Measurements from ENCODE around the gene PPP2R2B.

The PPP2R2B gene

GRCh38 chr5:146704949-146705665 is 173.4 kb downstream of the PPP2R2B start:
- DNase-seq, result no peak

- no peak for DNase-seq
Measured at GRCh38 chr5:146703899-146704298, 174.7 kb downstream of the PPP2R2B start.

DNA sequence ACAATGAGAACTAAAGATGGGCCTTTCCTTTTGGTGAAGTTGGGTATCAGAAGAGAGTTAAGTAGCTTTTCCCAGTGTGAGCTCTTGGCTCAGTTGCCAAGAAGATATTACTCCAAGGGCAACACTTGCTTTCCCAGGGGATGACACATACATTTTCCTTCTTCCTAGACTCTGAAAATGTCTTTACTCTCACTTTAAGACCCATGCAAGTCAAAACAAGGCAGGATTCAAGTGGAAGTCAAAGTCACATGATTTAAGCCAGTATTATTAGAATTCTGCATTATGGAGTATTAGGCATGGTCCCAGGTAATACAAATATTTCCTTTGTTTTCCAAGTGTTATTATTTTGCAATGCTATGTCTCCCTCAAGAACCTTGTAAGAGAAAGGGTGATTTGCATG is 175.1 kb downstream of the PPP2R2B start:
- no peak for DNase-seq

DNA sequence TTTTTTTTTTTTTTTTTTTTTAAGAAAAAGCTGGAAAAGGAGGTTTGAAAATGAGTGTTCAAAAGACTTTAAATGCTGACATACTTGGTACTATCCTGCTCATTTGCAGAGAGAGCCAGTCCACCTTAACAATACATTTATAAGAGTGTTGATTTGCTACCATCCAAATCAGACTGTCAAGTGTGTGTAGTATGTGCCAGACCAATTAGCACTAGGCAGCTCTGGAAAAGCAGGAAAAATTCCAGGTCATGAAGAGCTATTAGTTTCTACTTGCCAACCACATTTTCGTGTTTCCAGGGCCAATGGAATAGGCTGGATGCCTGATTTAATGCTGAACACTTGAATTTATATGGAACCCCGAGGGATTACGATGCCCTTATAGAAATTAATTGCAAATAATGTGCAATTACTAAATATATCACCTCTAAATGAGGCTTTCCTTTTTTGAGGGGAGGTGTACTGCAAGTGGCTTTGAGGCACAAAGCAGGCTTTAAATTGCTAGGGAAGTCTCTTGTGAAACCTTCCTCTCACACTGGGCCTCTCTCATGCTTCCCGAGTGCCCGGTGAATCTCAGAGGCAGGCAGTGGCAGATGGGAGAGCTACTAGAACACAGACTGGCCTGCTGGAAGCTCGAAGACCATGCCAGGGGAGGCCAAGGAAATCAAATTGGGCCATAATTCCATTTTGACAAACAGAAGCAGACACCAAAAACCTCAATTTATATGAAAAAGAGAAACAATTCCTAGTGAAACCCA is 178.7 kb downstream of the PPP2R2B start:
- DNase-seq, result peak in 5 of 56 donors; percentile 7 to 53 (median 17)

GRCh38 chr5:146699138-146699537 is 179.4 kb downstream of the PPP2R2B start:
- DNase-seq, result no peak

GRCh38 chr5:146698651-146699050 is 179.9 kb downstream of the PPP2R2B start:
- no peak for DNase-seq

- no peak for DNase-seq
Measured at GRCh38 chr5:146697211-146697610, 181.3 kb downstream of the PPP2R2B start.

DNA sequence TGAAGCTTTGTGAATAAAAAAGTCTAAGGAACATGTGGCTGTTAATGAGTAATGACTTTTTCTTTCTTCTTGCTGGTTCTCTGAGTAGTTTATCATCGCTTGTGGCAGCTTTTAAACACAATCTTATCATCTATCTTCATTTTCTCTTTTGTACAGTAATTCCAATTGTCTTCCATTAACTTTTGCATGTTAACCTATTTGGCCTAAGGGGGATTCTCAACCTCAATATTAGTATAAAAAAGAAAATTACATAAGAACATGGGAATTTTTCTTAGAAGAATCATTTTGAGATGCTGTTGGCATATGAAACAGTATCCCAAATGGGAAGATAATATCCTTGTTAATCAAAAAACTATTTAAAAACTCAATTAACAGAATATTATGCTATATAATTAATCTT is 182.9 kb downstream of the PPP2R2B start:
- DNase-seq, result no peak

GRCh38 chr5:146690880-146691355 is 187.6 kb downstream of the PPP2R2B start:
- peak in 4 of 56 donors; percentile 11 to 38 (median 33) for DNase-seq

DNA sequence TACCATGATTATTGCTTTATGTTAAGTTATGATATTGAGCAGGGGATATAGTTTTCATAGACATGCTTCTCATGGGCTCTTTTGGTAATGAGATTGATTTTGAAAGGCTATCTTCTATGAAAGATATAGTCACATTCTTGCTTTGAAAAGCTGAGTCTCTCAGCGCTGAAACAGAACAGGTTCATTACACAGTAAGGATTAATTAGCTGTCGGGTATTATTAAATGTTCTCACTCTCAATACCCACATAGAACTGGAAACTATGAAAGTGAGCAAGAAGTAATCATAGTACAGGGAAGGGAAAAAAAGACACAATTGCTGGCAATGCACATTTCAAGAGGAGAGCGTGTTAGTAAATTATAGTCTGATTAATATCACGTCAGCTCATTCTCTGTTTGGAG is 190.9 kb downstream of the PPP2R2B start:
- DNase-seq, result no peak

GRCh38 chr5:146683861-146684260 is 194.7 kb downstream of the PPP2R2B start:
- DNase-seq, result no peak

- DNase-seq, result no peak
Measured at GRCh38 chr5:146682899-146683532, 195.5 kb downstream of the PPP2R2B start.

GRCh38 chr5:146681585-146682105 is 196.9 kb downstream of the PPP2R2B start:
- DNase-seq, result no peak

- no peak for DNase-seq
Measured at GRCh38 chr5:146680846-146681584, 197.5 kb downstream of the PPP2R2B start.

- DNase-seq, result no peak
Measured at GRCh38 chr5:146675636-146676035, 202.9 kb downstream of the PPP2R2B start.

DNA sequence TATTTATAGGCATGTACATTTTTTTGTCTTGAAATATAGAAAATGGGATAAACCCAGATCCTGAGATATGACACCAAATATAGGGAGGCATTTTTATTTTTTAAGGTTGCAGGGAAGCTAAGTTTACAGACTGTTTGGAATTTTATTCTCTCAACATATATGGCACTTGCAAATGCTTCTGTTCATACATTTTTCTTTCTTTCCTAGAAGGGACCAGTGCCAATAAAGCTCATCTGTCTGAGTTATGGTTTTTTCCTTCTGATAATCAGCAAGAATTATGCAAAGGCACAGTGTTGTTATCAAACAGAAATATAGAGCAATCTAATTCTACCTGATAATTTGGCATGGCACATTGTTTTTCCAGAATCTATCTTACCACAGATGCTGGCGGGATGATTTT is 205.7 kb downstream of the PPP2R2B start:
- no peak for DNase-seq

GRCh38 chr5:146671561-146672295 is 206.8 kb downstream of the PPP2R2B start:
- no peak for DNase-seq

DNA sequence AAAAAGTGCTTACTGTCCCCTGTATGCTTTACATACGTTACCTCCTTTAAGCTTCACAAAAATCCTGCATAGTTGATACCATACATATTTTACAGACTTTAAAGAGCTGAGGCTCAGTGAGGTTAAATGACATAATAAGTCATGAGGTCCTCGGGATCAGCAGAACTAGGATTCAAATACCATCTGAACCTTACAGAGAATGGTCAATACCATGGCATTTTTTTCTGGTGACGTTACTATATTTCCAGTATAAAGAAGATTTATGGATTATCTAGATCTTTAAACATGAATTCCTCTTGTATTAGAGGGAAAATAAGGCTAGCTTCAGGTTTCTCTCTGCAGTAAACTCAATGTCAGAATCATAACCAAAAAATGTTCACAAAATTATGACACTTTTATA is 208.9 kb downstream of the PPP2R2B start:
- DNase-seq, result no peak

GRCh38 chr5:146667633-146668272 is 210.8 kb downstream of the PPP2R2B start:
- DNase-seq, result peak in 19 of 56 donors; percentile 3 to 70 (median 25)

- no peak for DNase-seq
Measured at GRCh38 chr5:146662229-146662628, 216.3 kb downstream of the PPP2R2B start.
